Esophagus squamous epithelium (tissue), 5 donors: Measurements from ENCODE around the gene RASSF1. TPM values are rescaled to one million over a fixed set of nuclear protein-coding genes. Genes with fewer than 3 reads are reported as not detected.
A peak's percentile ranks its signal among the peaks of the same experiment; 100 is the strongest.

Experiments used
- DNase-seq: peaks from one replicate; lab custom pipeline; 2025; lab: John Stamatoyannopoulos, UW
- H3K27ac ChIP-seq, 4 donors: fragments of 200-600 bp; sonication (generic); one replicate each; pipeline ENCODE4 v1.5.1; 2016 to 2019; ENCODE audit warnings: mild to moderate bottlenecking in 1 of 4
- H3K27me3 ChIP-seq, 4 donors: fragments of 200-600 bp; sonication (generic); 1 replicate in 3 of 4; 2 replicates in 1 of 4; pipeline versions ENCODE4 v1.5.1 to v1.6.0; 2017 to 2021; ENCODE audit warnings: antibody characterized with exemption in 1 of 4
- H3K36me3 ChIP-seq, 3 donors: fragments of 200-600 bp; sonication (generic); one replicate each; pipeline ENCODE4 v1.5.1; 2016 to 2019
- H3K4me1 ChIP-seq, 3 donors: fragments of 200-600 bp; sonication (generic); one replicate each; pipeline ENCODE4 v1.5.1; 2017 to 2019
- H3K4me3 ChIP-seq, 4 donors: fragments of 200-600 bp; sonication (generic); 1 replicate in 3 of 4; 2 replicates in 1 of 4; pipeline ENCODE4 v1.5.1; 2016 to 2019; ENCODE audit warnings: mild to moderate bottlenecking in 2 of 4, moderate library complexity in 1 of 4
- H3K9me3 ChIP-seq, 3 donors: fragments of 200-600 bp; sonication (generic); one replicate each; pipeline ENCODE4 v1.5.1; 2016 to 2019
- POLR2A ChIP-seq, 4 donors: fragments of 450-650 bp; IDR thresholded peaks; one replicate each; pipeline ENCODE4 v1.6.1; 2017; ENCODE audit warnings: antibody characterized with exemption in 4 of 4, mild to moderate bottlenecking in 4 of 4, moderate library complexity in 3 of 4
- WGBS, 2 donors: methylation state at CpG; one replicate each; pipeline ENCODE4 v1.1.5; 2018; 5-methylcytosine and 5-hydroxymethylcytosine counted together
- intact Hi-C: fragments of 100-400 bp; cut with DNase I; formaldehyde crosslinking; loops from one replicate; pipeline ENCODE4 v1.15.0; 2022
- total RNA-seq, 4 donors: library from RNA; depleted of rRNA; stranded (reverse); fragments of >200 nt; gene quantifications; one replicate each; pipeline ENCODE4 v1.1.0, GENCODE V29; 2016
- TF ChIP-seq, protein P1 (sequence below), 6 experiments: fragments of 450-650 bp in 4 of 6; fragments of 200-600 bp in 2 of 6; sonication (generic) in 2 of 6; IDR thresholded peaks; one replicate each; pipeline ENCODE4 v1.5.1; 2016 to 2019; ENCODE audit warnings: antibody characterized with exemption in 6 of 6, mild to moderate bottlenecking in 4 of 6, moderate library complexity in 4 of 6
- donor health status: DM: yes; HTN: yes; CAD: no.

RASSF1 gene
- total RNA-seq, 4 donors from 2014 or later: 11.9 to 31.7 (median 24.9) TPM

DNA sequence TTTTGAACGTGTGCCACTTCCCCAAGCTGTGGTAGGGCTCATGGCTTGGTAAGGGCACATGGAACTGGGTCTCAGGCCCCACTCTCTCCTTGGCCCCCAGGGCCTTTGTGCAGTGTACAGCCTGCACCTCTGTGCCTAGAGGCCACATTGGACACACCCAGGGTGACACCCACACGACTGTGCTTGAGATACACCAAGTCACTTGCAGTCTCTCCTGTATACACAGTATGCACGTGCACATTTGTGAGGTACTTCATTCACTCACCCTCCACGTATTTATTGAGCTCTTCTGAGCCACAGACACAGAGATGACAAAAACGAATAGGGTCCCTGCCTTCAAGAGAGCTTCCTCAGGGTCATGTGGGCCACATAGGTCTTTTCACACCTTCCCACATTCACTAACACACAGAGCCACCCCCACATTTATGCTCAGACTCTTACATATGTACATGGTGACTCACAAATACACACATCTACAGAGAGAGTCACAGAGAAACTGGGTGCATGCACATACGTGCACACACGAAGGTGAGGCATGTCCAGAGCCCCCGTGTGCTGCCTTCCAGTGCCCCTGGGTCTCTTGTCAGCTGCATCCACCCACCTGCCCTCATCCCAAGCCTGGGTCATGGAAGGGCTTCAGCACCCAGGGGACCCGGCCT lies 28.5 kb upstream of the RASSF1 start:
- 44 to 51% methylated on average over 7 to 8 of the region's 9 CpGs for WGBS, 2 donors
- intact Hi-C loops: no loop called here
- DNase-seq: no peak
- H3K4me1 ChIP-seq: peaks cover 8 to 21% (median 12%) of the 10 kb centered on the region in 3 donors
- H3K9me3 ChIP-seq: no peaks in the 10 kb centered on the region
- H3K27ac ChIP-seq: no peak overlapping the region
- TF ChIP-seq, protein P1, sequence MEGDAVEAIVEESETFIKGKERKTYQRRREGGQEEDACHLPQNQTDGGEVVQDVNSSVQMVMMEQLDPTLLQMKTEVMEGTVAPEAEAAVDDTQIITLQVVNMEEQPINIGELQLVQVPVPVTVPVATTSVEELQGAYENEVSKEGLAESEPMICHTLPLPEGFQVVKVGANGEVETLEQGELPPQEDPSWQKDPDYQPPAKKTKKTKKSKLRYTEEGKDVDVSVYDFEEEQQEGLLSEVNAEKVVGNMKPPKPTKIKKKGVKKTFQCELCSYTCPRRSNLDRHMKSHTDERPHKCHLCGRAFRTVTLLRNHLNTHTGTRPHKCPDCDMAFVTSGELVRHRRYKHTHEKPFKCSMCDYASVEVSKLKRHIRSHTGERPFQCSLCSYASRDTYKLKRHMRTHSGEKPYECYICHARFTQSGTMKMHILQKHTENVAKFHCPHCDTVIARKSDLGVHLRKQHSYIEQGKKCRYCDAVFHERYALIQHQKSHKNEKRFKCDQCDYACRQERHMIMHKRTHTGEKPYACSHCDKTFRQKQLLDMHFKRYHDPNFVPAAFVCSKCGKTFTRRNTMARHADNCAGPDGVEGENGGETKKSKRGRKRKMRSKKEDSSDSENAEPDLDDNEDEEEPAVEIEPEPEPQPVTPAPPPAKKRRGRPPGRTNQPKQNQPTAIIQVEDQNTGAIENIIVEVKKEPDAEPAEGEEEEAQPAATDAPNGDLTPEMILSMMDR (IDR thresholded peaks at IDR 0.05): no peak
- TF ChIP-seq POLR2A (IDR thresholded peaks at IDR 0.05): no peak
- no peak overlapping the region for H3K4me3 ChIP-seq
- no peaks in the 10 kb centered on the region for H3K36me3 ChIP-seq
- H3K27me3 ChIP-seq: peaks cover 0 to 13% (median 0%) of the 10 kb centered on the region in 4 donors

DNA sequence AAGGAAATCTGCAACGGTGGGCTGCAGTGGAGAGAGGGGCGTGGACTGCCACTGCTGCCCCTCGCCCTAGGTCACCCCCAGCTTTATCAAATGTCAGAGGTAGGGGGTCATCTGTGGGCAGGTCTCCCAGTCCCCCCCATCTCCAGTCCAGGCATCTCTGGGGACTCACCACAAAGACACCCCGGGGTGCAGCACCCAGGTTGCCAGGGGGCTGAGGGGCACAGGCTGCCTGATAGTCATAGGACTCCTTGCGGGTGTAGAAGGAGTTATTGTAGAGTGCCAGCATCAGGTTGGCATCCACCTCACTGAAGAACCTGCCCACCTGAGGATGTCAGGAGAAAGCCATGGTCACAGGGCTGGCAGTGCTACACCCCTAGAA lies 25.2 kb upstream of the RASSF1 start:
- Histone ChIP-seq H3K9me3 (no peaks in the 10 kb centered on the region), H3K4me3 (peak overlapping the region; percentile 38 to 80 (median 62)), H3K36me3 (no peaks in the 10 kb centered on the region), H3K27ac (peak overlapping the region in 1 of 4 donors; percentile 82), H3K27me3 (peaks cover 0 to 6% (median 0%) of the 10 kb centered on the region in 4 donors), H3K4me1 (peaks cover 10 to 23% (median 13%) of the 10 kb centered on the region in 3 donors)
- WGBS, 2 donors: 64 to 74% methylated on average over 2 to 5 of the region's 5 CpGs
- no peak for TF ChIP-seq POLR2A (IDR thresholded peaks at IDR 0.05)
- TF ChIP-seq, protein P1 (IDR thresholded peaks at IDR 0.05): no peak
- intact Hi-C loops: no loop called here
- no peak for DNase-seq

DNA sequence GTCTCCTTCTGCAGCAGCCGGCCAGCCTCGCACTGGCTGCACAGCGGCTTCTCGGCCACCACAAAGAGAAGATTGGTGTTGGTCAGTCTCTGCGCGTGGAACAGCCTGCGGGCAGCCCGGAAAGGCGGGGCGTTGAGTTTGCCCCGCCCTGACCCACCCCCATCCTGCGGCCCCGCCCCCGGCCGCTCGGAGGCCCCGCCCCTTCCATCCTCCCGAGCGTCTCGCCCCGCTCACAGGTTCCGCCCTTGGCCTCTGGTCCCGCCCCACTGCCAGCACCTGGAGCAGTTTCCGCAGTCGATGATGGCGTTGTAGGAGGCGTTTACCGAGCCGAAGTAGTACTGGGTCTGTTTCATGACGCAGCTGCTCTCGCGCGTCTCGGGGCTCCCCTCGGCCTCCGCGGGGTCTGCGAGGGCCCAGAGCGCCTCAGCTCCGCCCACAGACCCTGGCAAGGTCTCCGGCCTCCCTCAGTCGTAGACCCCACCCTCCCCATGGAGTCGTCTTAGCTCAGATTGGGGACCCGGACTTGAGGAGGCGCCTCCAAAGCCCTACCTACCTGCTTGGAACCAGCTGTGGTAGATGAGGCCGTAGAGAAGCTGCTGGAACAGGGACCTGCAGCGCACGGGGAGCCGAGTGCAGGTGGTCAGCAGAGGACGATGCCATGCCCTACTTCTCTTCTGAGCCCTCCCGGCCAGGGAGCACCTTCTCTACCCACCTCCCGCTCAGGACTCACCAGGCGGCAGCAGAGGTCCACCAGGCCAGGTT lies 24.6 kb upstream of the RASSF1 start:
- Histone ChIP-seq H3K9me3 (no peaks in the 10 kb centered on the region), H3K4me3 (peak overlapping the region; percentile 38 to 80 (median 62)), H3K27ac (peak overlapping the region; percentile 59 to 82 (median 72)), H3K36me3 (no peaks in the 10 kb centered on the region), H3K4me1 (peaks cover 10 to 23% (median 13%) of the 10 kb centered on the region in 3 donors), H3K27me3 (peaks cover 0 to 6% (median 0%) of the 10 kb centered on the region in 4 donors)
- 18% methylated on average over 9 of the region's 53 CpGs; no CpG with 5 or more reads in 1 of the 2 donors for WGBS, 2 donors
- peak; percentile 50 for DNase-seq
- intact Hi-C loops: no loop called here
- peak in 3 of 4 donors; percentile 19 to 61 (median 41) for TF ChIP-seq POLR2A (IDR thresholded peaks at IDR 0.05)
- TF ChIP-seq, protein P1 (IDR thresholded peaks at IDR 0.05): no peak

DNA sequence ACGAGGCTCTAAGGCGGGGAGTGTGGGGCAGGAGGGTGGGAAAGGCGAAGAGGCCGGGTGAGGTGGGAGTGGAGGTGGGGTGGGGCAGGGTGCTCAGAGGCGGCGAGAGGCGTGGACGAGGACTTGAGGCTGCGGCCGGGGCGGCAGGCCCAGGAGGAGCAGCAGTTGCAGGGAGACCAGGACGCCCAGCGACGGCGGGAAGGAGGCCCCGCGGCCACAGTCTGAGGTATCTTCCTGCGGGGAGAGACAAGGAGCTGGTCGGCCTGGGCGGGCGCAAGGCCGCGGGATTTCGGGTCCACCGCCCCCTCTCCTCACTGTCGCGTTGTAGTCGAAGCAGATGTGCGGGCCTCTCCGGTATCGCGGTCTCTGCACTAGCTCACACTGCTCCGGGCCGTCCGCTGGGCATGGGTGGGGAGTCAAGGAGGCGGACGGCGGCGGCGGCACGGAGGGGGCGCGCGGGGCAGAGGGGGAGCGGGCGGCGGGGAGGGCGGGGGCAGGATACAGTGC lies 24.0 kb upstream of the RASSF1 start:
- peaks cover 0 to under 1% (median 0%) of the 10 kb centered on the region in 4 donors for H3K27me3 ChIP-seq
- H3K9me3 ChIP-seq: no peaks in the 10 kb centered on the region
- peaks cover 10 to 27% (median 15%) of the 10 kb centered on the region in 3 donors for H3K4me1 ChIP-seq
- H3K27ac ChIP-seq: peak overlapping the region in 3 of 4 donors; percentile 59 to 82 (median 73)
- H3K36me3 ChIP-seq: no peaks in the 10 kb centered on the region
- 0 to 8% methylated on average over 1 to 23 of the region's 48 CpGs for WGBS, 2 donors
- TF ChIP-seq POLR2A (IDR thresholded peaks at IDR 0.05): no peak
- TF ChIP-seq, protein P1 (IDR thresholded peaks at IDR 0.05): no peak
- DNase-seq: no peak
- intact Hi-C loops: no loop called here
- H3K4me3 ChIP-seq: peak overlapping the region; percentile 38 to 80 (median 62)
